Hepatocyte (in vitro differentiated cells): Measurements from ENCODE around the gene OLA1. TPM values are rescaled to one million over a fixed set of nuclear protein-coding genes. Genes with fewer than 3 reads are reported as not detected.
A peak's percentile ranks its signal among the peaks of the same experiment; 100 is the strongest.

Experiments
- DNase-seq: peaks from one replicate; pipeline ENCODE4 v3.0.0-alpha.2; 2016; ENCODE audit warnings: low spot score
- H2AFZ ChIP-seq: fragments of 200-600 bp; sonication (generic); 2 replicates; pipeline ENCODE4 v1.6.0; 2016; ENCODE audit warnings: antibody characterized with exemption, mild to moderate bottlenecking
- H3K27ac ChIP-seq: fragments of 200-600 bp; sonication (generic); 2 replicates; pipeline ENCODE4 v1.5.1; 2016; ENCODE audit warnings: mild to moderate bottlenecking
- H3K27me3 ChIP-seq: fragments of 200-600 bp; sonication (generic); 2 replicates; pipeline ENCODE4 v1.6.1; 2016
- H3K36me3 ChIP-seq: fragments of 200-600 bp; sonication (generic); replicated peaks from 2 replicates; pipeline ENCODE4 v1.5.1; 2016; ENCODE audit warnings: low read depth; ENCODE audit not compliant: insufficient read depth
- H3K4me1 ChIP-seq: fragments of 200-600 bp; sonication (generic); 2 replicates; pipeline ENCODE4 v1.5.1; 2016; ENCODE audit warnings: mild to moderate bottlenecking, moderate library complexity; ENCODE audit not compliant: insufficient read depth
- H3K4me2 ChIP-seq: fragments of 200-600 bp; sonication (generic); 2 replicates; pipeline ENCODE4 v1.6.0; 2016
- H3K4me3 ChIP-seq: fragments of 200-600 bp; sonication (generic); 2 replicates; pipeline ENCODE4 v1.5.1; 2016; ENCODE audit warnings: mild to moderate bottlenecking
- H3K79me2 ChIP-seq: fragments of 200-600 bp; sonication (generic); 2 replicates; pipeline ENCODE4 v1.6.0; 2017; ENCODE audit warnings: mild to moderate bottlenecking
- H3K9me2 ChIP-seq: fragments of 200-600 bp; sonication (generic); replicated peaks from 2 replicates; pipeline ENCODE4 v1.6.0; 2017; ENCODE audit warnings: mild to moderate bottlenecking; ENCODE audit not compliant: insufficient read depth
- H3K9me3 ChIP-seq: fragments of 200-600 bp; sonication (generic); 2 replicates; pipeline ENCODE4 v1.5.1; 2016; ENCODE audit warnings: low read depth, mild to moderate bottlenecking
- H4K20me1 ChIP-seq: fragments of 200-600 bp; sonication (generic); 2 replicates; pipeline ENCODE4 v1.6.0; 2016; ENCODE audit warnings: mild to moderate bottlenecking; ENCODE audit not compliant: insufficient read depth, poor library complexity, severe bottlenecking
- EZH2 ChIP-seq: fragments of 200-600 bp; sonication (generic); IDR thresholded peaks from 2 replicates; pipeline ENCODE4 v1.6.1; 2016; ENCODE audit warnings: antibody characterized with exemption, mild to moderate bottlenecking, borderline replicate concordance
- EZH2phosphoT487 ChIP-seq: fragments of 200-600 bp; sonication (generic); IDR thresholded peaks from one replicate; pipeline ENCODE4 v1.6.1; 2018; ENCODE audit warnings: antibody characterized with exemption, mild to moderate bottlenecking, low read depth, moderate library complexity; ENCODE audit not compliant: unreplicated experiment, severe bottlenecking
- WGBS: methylation state at CpG from one replicate; pipeline ENCODE4 v1.1.6; 2016; ENCODE audit warnings: low lambda C conversion rate; ENCODE audit errors: missing lambda C conversion rate; 5-methylcytosine and 5-hydroxymethylcytosine counted together
- polyA plus RNA-seq: library from polyadenylated mRNA; unstranded; fragments of >200 nt; fragmentation: Nextera tagmentation; extraction: Ambion mirVana; gene quantifications from 2 replicates; pipeline ENCODE4 v1.2.1, GENCODE V29; 2016
- total RNA-seq: library from RNA; depleted of rRNA; stranded (reverse); fragments of >200 nt; gene quantifications from 2 replicates; pipeline ENCODE4 v1.2.3, GENCODE V29; 2014
- TF ChIP-seq, protein P1 (sequence below): fragments of 200-600 bp; sonication (generic); IDR thresholded peaks from 2 replicates; pipeline ENCODE4 v1.5.1; 2016; ENCODE audit warnings: antibody characterized with exemption, mild to moderate bottlenecking; ENCODE audit not compliant: poor library complexity

Gene OLA1
- total and polyA plus RNA-seq, 2 experiments from 2014 or later = 89.3 to 89.6 TPM

DNA sequence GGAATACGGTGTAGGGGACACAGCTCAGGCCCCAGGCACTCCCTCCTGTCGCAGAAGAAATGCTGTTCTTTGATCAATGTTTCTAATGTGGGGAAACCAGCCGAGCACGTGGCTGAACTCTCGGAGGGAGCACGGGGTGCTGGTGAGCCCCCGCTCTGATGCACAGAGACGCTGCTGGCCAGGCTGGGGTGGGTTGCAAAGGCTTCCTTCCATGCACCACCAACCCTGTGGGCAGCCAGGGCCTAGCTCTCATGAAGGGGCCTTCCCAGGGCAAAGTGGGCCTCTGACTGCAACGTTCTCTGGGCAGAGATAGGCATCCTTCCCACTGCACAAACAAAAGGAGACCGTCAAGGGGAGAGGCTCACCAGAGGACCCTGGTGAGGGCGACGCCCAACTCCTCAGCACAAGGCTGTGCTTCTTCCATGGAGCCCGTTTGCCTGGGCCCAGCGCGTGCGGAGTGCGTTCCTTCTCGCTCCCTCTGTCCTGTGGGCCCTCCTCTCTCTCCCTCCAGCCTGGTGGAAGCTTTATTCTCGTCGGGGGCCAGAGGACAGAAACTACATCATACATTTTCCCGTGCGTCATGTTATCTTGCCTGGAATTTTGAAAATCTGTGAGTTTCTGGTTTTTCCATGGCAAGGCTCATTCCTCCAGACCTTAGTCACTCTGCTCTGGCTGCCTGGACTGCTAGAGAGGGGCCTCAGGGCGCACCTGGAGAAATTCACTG, 222.0 kb downstream of the OLA1 start:
- 71% methylated on average over 23 of the region's 23 CpGs for WGBS

DNA sequence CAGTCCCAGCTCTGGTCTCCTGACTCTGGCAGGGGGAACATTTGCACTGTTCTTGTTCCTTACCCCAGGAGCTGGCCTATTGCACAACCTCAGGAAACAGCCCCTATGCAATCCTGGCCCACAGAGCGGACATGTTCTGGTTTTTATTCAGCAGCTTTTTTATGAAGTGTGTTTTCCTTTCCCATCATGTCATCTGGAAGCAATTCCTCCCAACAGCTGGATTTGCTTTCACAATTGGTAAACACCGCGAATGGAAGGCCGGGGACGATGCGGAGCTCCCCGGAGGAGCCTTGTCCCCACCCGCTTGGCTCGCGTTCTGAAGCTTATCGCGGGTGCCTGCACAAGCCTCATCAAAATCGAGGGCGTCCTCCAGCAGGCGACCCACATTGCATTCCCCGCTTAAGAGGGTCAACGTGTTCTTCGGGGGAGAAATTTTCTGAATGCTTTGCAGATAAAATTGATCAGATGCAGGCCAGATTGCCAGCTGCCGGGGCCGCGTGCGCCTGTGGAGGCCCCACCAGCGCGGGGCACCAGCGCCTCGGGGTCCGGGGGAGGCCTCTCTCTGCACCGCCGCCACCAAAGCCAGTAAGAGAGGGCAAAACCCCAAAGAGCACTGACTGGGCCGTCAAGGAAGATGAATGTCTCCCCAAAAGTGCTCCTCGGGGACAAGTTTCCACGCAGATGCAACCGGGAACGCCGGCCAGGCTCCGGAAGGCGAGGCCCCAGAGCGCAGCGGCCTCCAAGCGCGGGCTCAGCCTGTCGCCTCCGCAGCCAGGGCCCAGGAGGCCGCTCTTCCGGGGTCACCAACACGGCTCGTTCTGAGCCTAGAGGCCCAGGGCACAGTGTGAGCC, 222.8 kb downstream of the OLA1 start:
- WGBS = 56% methylated on average over 47 of the region's 47 CpGs
- peak overlapping the region; percentile 70 for H3K4me2 ChIP-seq
- H3K27ac ChIP-seq = peak overlapping the region; percentile 97
- no peaks in the 10 kb centered on the region for H3K27me3 ChIP-seq
- H3K4me3 ChIP-seq = no peak overlapping the region
- H3K4me1 ChIP-seq = peaks cover 50% of the 10 kb centered on the region
- H3K9me2 ChIP-seq = no peaks in the 10 kb centered on the region
- DNase-seq = peak; percentile 76
- H3K9me3 ChIP-seq = no peaks in the 10 kb centered on the region
- H4K20me1 ChIP-seq = no peaks in the 10 kb centered on the region
- TF ChIP-seq, protein P1, sequence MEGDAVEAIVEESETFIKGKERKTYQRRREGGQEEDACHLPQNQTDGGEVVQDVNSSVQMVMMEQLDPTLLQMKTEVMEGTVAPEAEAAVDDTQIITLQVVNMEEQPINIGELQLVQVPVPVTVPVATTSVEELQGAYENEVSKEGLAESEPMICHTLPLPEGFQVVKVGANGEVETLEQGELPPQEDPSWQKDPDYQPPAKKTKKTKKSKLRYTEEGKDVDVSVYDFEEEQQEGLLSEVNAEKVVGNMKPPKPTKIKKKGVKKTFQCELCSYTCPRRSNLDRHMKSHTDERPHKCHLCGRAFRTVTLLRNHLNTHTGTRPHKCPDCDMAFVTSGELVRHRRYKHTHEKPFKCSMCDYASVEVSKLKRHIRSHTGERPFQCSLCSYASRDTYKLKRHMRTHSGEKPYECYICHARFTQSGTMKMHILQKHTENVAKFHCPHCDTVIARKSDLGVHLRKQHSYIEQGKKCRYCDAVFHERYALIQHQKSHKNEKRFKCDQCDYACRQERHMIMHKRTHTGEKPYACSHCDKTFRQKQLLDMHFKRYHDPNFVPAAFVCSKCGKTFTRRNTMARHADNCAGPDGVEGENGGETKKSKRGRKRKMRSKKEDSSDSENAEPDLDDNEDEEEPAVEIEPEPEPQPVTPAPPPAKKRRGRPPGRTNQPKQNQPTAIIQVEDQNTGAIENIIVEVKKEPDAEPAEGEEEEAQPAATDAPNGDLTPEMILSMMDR = no peak
- TF ChIP-seq EZH2 (no peak), EZH2phosphoT487 (no peak)
- H3K79me2 ChIP-seq = no peaks in the 10 kb centered on the region
- no peaks in the 10 kb centered on the region for H3K36me3 ChIP-seq
- H2AFZ ChIP-seq = no peak overlapping the region

More for the DNA sequence above, 222.0 kb downstream of the OLA1 start:
- DNase-seq = peak; percentile 70
- TF ChIP-seq EZH2 = no peak
- TF ChIP-seq, protein P1 = no peak
- TF ChIP-seq EZH2phosphoT487 = no peak
- Histone ChIP-seq H3K4me3 (no peak overlapping the region), H3K36me3 (no peaks in the 10 kb centered on the region), H3K9me3 (no peaks in the 10 kb centered on the region), H3K27ac (peak overlapping the region; percentile 97), H4K20me1 (no peaks in the 10 kb centered on the region), H3K79me2 (no peaks in the 10 kb centered on the region), H3K4me1 (peaks cover 44% of the 10 kb centered on the region), H3K4me2 (peak overlapping the region; percentile 70), H3K27me3 (no peaks in the 10 kb centered on the region), H3K9me2 (no peaks in the 10 kb centered on the region), H2AFZ (no peak overlapping the region)

DNA sequence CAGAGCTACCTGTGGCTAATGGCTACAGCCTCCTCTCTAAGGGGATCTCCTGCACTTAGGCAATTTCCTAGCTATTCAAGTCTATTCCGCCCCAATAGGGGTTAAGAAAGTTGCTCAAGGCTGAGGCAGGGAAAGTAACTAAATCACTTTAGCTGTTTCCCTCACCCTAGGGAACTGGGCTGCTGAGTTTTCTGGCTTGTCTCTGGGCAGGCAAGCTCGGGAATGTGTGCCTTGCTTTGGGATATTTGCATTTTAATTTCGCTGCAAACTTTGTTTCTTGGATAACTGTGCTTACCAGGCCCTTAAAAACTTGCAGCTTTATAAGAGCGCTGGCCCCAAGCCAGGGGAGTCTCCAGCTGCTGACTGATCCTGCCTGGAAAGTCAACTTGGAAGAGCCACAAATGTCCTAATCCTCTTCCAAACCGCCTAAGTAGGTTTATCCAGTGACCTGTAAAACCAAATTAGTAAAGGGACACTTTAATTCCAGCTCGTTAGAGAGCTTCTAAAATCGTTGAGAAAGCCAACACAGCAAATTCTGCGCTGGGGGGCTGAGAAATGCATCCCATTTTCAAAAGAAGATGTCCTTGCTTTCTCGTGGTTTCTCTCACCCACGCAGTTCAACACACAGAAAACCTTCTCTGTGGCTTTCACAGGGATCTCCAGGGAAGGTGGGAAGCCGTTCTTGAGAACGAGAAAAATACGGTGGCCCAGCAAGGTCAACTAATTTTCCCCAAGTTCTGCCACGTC, 223.6 kb downstream of the OLA1 start:
- Histone ChIP-seq H2AFZ (no peak overlapping the region), H3K4me2 (peak overlapping the region; percentile 70), H4K20me1 (no peaks in the 10 kb centered on the region), H3K79me2 (no peaks in the 10 kb centered on the region), H3K9me3 (no peaks in the 10 kb centered on the region), H3K27ac (peak overlapping the region; percentile 97), H3K9me2 (no peaks in the 10 kb centered on the region), H3K4me1 (peaks cover 50% of the 10 kb centered on the region), H3K27me3 (no peaks in the 10 kb centered on the region), H3K36me3 (no peaks in the 10 kb centered on the region), H3K4me3 (no peak overlapping the region)
- WGBS = 43% methylated on average over 14 of the region's 14 CpGs
- DNase-seq = peak; percentile 77
- TF ChIP-seq, protein P1 = no peak
- TF ChIP-seq EZH2 = no peak
- TF ChIP-seq EZH2phosphoT487 = no peak
